Liver (tissue), 9 donors: Measurements from ENCODE around the gene SLX9. TPM values are rescaled to one million over a fixed set of nuclear protein-coding genes. Genes with fewer than 3 reads are reported as not detected.

ENCODE experiments used
- DNase-seq: peaks from one replicate; pipeline ENCODE4 v3.0.0-alpha.2; 2017; ENCODE audit warnings: low spot score
- H3K27ac ChIP-seq, 2 donors: one replicate each; pipeline ENCODE4 v1.7.0; 2013; ENCODE audit warnings: inconsistent platforms in 2 of 2, low read length in 2 of 2, control low read depth in 1 of 2, low read depth in 1 of 2, mild to moderate bottlenecking in 1 of 2
- H3K27me3 ChIP-seq, 4 donors: one replicate each; pipeline versions ENCODE4 v1.6.1 to v1.7.0; 2013; ENCODE audit warnings: low read length in 3 of 4, inconsistent platforms in 1 of 4, mild to moderate bottlenecking in 1 of 4, moderate library complexity in 1 of 4; ENCODE audit not compliant: control insufficient read depth in 4 of 4, insufficient read depth in 4 of 4
- H3K36me3 ChIP-seq, 4 donors: one replicate each; pipeline versions ENCODE4 v1.6.1 to v1.7.0; 2013; ENCODE audit warnings: low read length in 3 of 4, mild to moderate bottlenecking in 3 of 4, low read depth in 1 of 4, moderate library complexity in 1 of 4; ENCODE audit not compliant: control insufficient read depth in 4 of 4, insufficient read depth in 3 of 4
- H3K4me1 ChIP-seq, 4 donors: one replicate each; pipeline versions ENCODE4 v1.6.1 to v1.7.0; 2013; ENCODE audit warnings: low read length in 3 of 4, mild to moderate bottlenecking in 3 of 4, moderate library complexity in 1 of 4; ENCODE audit not compliant: control insufficient read depth in 4 of 4, insufficient read depth in 4 of 4
- H3K4me3 ChIP-seq, 3 donors: one replicate each; pipeline versions ENCODE4 v1.6.1 to v1.7.0; 2013; ENCODE audit warnings: low read length in 3 of 3, control low read depth in 1 of 3, low read depth in 1 of 3, mild to moderate bottlenecking in 1 of 3
- H3K9ac ChIP-seq, 2 donors: one replicate each; pipeline ENCODE4 v1.7.0; 2013; ENCODE audit warnings: low read length in 2 of 2, mild to moderate bottlenecking in 2 of 2, moderate library complexity in 2 of 2, control low read depth in 1 of 2, low read depth in 1 of 2
- H3K9me3 ChIP-seq, 4 donors: one replicate each; pipeline versions ENCODE4 v1.6.1 to v1.7.0; 2013; ENCODE audit warnings: low read length in 3 of 4; ENCODE audit not compliant: control insufficient read depth in 4 of 4
- ATF3 ChIP-seq: IDR thresholded peaks from 2 replicates; pipeline ENCODE4 v1.6.1; 2016; ENCODE audit warnings: antibody characterized with exemption
- EGR1 ChIP-seq, 2 donors: IDR thresholded peaks; 2 replicates each; pipeline ENCODE4 v1.6.1; 2016 to 2018; ENCODE audit warnings: antibody characterized with exemption in 2 of 2, low read depth in 2 of 2
- FOXA1 ChIP-seq: IDR thresholded peaks from 2 replicates; pipeline ENCODE4 v1.6.1; 2016; ENCODE audit warnings: antibody characterized with exemption
- FOXA2 ChIP-seq: IDR thresholded peaks from 2 replicates; pipeline ENCODE4 v1.6.1; 2016; ENCODE audit warnings: antibody characterized with exemption
- GABPA ChIP-seq, 2 donors: IDR thresholded peaks in 1 of 2; conservative IDR thresholded peaks in 1 of 2; 2 replicates each; pipeline ENCODE4 v1.6.1; 2016; ENCODE audit warnings: antibody characterized with exemption in 2 of 2, mild to moderate bottlenecking in 1 of 2, moderate library complexity in 1 of 2
- HNF4A ChIP-seq, 2 donors: conservative IDR thresholded peaks; 2 replicates each; pipeline ENCODE4 v1.6.1; 2016; ENCODE audit warnings: antibody characterized with exemption in 2 of 2, mild to moderate bottlenecking in 2 of 2
- HNF4G ChIP-seq: IDR thresholded peaks from 2 replicates; pipeline ENCODE4 v1.6.1; 2016; ENCODE audit warnings: antibody characterized with exemption
- JUND ChIP-seq, 2 donors: IDR thresholded peaks; 2 replicates each; pipeline ENCODE4 v1.6.1; 2016; ENCODE audit warnings: antibody characterized with exemption in 2 of 2
- NR2F2 ChIP-seq: IDR thresholded peaks from 2 replicates; pipeline ENCODE4 v1.6.1; 2016; ENCODE audit warnings: antibody characterized with exemption
- RAD21 ChIP-seq, 2 donors: IDR thresholded peaks; 2 replicates each; pipeline ENCODE4 v1.6.1; 2016; ENCODE audit warnings: antibody characterized with exemption in 2 of 2, mild to moderate bottlenecking in 2 of 2
- RXRA ChIP-seq, 2 donors: IDR thresholded peaks; 2 replicates each; pipeline ENCODE4 v1.6.1; 2017 to 2018; ENCODE audit warnings: antibody characterized with exemption in 2 of 2, mild to moderate bottlenecking in 1 of 2
- SP1 ChIP-seq: IDR thresholded peaks from 2 replicates; pipeline ENCODE4 v1.6.1; 2018; ENCODE audit warnings: antibody characterized with exemption, mild to moderate bottlenecking
- TAF1 ChIP-seq: conservative IDR thresholded peaks from 2 replicates; pipeline ENCODE4 v1.6.1; 2016; ENCODE audit warnings: antibody characterized with exemption, mild to moderate bottlenecking
- YY1 ChIP-seq: IDR thresholded peaks from 2 replicates; pipeline ENCODE4 v1.6.1; 2016; ENCODE audit warnings: antibody characterized with exemption, mild to moderate bottlenecking
- ZBTB33 ChIP-seq: IDR thresholded peaks from 2 replicates; pipeline ENCODE4 v1.6.1; 2016; ENCODE audit warnings: antibody characterized with exemption
- WGBS: extraction: QIAGEN DNeasy Blood & Tissue Kit; methylation state at CpG from one replicate; pipeline ENCODE4 v1.1.7; 2013; 5-methylcytosine and 5-hydroxymethylcytosine counted together
- polyA plus RNA-seq, 2 donors: library from polyadenylated mRNA; stranded (reverse) in 1 of 2; unstranded in 1 of 2; fragments of 200-250 nt in 1 of 2; fragments of >200 nt in 1 of 2; fragmentation: Nextera tagmentation in 1 of 2; extraction: Ambion mirVana in 1 of 2; gene quantifications; one replicate each; pipeline versions ENCODE4 v1.2.1 to v1.2.3, GENCODE V29; 2013 to 2015
- total RNA-seq, 2 donors: library from RNA; depleted of rRNA; stranded (reverse); fragments of >200 nt; gene quantifications; one replicate each; pipeline ENCODE4 v1.2.3, GENCODE V29; 2014
- TF ChIP-seq, protein P1 (sequence below): fragments of 150-350 bp; IDR thresholded peaks from 2 replicates; pipeline ENCODE4 v1.5.1; 2017; ENCODE audit warnings: improper control_type of control experiment, low read depth, low read length; ENCODE audit not compliant: missing input control
- TF ChIP-seq, protein P2 (sequence below): IDR thresholded peaks from 2 replicates; pipeline ENCODE4 v1.6.1; 2016; ENCODE audit warnings: antibody characterized with exemption
- TF ChIP-seq, protein P3 (sequence below): IDR thresholded peaks from 2 replicates; pipeline ENCODE4 v1.6.1; 2016; ENCODE audit warnings: antibody characterized with exemption, mild to moderate bottlenecking
- donor health status: healthy.
- donor health status: healthy.
- donor health status: healthy.
- donor health status: healthy.
- donor health status: healthy.

The SLX9 gene
- total and polyA plus RNA-seq, 4 donors: 7.5 to 20.3 (median 12.2) TPM

GRCh38 chr21:45006536-45007095 is 66.8 kb downstream of the SLX9 start:
- Histone ChIP-seq H3K27me3 (no peaks in the 10 kb centered on the region), H3K4me3 (no peak overlapping the region), H3K27ac (no peak overlapping the region), H3K9me3 (peaks cover 0 to 5% (median 0%) of the 10 kb centered on the region in 4 donors), H3K36me3 (no peaks in the 10 kb centered on the region), H3K9ac (no peak overlapping the region), H3K4me1 (no peaks in the 10 kb centered on the region)
- TF ChIP-seq JUND (IDR thresholded peaks at IDR 0.05): no peak
- no peak for TF ChIP-seq GABPA (IDR thresholded peaks at IDR 0.05 in 1 of 2, conservative IDR thresholded peaks at IDR 0.05 in 1 of 2)
- TF ChIP-seq, protein P1, sequence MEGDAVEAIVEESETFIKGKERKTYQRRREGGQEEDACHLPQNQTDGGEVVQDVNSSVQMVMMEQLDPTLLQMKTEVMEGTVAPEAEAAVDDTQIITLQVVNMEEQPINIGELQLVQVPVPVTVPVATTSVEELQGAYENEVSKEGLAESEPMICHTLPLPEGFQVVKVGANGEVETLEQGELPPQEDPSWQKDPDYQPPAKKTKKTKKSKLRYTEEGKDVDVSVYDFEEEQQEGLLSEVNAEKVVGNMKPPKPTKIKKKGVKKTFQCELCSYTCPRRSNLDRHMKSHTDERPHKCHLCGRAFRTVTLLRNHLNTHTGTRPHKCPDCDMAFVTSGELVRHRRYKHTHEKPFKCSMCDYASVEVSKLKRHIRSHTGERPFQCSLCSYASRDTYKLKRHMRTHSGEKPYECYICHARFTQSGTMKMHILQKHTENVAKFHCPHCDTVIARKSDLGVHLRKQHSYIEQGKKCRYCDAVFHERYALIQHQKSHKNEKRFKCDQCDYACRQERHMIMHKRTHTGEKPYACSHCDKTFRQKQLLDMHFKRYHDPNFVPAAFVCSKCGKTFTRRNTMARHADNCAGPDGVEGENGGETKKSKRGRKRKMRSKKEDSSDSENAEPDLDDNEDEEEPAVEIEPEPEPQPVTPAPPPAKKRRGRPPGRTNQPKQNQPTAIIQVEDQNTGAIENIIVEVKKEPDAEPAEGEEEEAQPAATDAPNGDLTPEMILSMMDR: no peak
- no peak for TF ChIP-seq TAF1
- no peak for TF ChIP-seq HNF4G
- TF ChIP-seq HNF4A (conservative IDR thresholded peaks at IDR 0.05): no peak
- no peak for TF ChIP-seq SP1
- no peak for TF ChIP-seq ATF3
- no peak for TF ChIP-seq ZBTB33
- TF ChIP-seq, protein P2, sequence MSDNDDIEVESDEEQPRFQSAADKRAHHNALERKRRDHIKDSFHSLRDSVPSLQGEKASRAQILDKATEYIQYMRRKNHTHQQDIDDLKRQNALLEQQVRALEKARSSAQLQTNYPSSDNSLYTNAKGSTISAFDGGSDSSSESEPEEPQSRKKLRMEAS: no peak
- no peak for DNase-seq
- 82% methylated on average over 9 of the region's 9 CpGs for WGBS

DNA sequence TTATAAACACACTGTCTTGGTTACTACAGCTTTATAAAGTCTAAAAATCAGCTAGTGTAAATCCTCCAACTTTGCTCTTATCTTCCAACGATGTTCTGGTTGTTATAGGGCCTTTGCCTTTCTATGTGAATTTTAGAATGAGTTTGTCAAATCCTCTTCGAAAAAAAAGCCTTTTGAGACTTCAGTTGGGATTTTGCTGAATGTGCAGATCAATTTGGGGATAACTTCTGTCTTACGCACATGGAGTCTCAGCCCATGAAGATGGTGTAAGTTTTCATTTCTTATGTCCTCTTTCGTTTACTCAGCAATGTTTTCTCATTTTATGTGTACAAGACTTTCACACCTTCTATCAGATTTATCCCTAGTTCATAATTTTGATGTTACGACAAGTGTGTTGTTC is 69.8 kb downstream of the SLX9 start:
- 89% methylated on average over 5 of the region's 5 CpGs for WGBS
- Histone ChIP-seq H3K27me3 (no peaks in the 10 kb centered on the region), H3K27ac (no peak overlapping the region), H3K36me3 (no peaks in the 10 kb centered on the region), H3K9ac (no peak overlapping the region), H3K4me1 (no peaks in the 10 kb centered on the region), H3K4me3 (no peak overlapping the region), H3K9me3 (peaks cover 0 to 5% (median 0%) of the 10 kb centered on the region in 4 donors)
- TF ChIP-seq TAF1 (no peak), NR2F2 (no peak), JUND (IDR thresholded peaks at IDR 0.05) (no peak), RXRA (IDR thresholded peaks at IDR 0.05) (no peak), RAD21 (IDR thresholded peaks at IDR 0.05) (no peak), ATF3 (no peak), EGR1 (IDR thresholded peaks at IDR 0.05; ENCODE audit: low read depth in 2 of 2) (no peak), HNF4G (no peak), FOXA2 (no peak), HNF4A (conservative IDR thresholded peaks at IDR 0.05) (no peak), SP1 (no peak), GABPA (IDR thresholded peaks at IDR 0.05 in 1 of 2, conservative IDR thresholded peaks at IDR 0.05 in 1 of 2) (no peak), YY1 (no peak), FOXA1 (no peak), ZBTB33 (no peak)
- TF ChIP-seq, protein P3, sequence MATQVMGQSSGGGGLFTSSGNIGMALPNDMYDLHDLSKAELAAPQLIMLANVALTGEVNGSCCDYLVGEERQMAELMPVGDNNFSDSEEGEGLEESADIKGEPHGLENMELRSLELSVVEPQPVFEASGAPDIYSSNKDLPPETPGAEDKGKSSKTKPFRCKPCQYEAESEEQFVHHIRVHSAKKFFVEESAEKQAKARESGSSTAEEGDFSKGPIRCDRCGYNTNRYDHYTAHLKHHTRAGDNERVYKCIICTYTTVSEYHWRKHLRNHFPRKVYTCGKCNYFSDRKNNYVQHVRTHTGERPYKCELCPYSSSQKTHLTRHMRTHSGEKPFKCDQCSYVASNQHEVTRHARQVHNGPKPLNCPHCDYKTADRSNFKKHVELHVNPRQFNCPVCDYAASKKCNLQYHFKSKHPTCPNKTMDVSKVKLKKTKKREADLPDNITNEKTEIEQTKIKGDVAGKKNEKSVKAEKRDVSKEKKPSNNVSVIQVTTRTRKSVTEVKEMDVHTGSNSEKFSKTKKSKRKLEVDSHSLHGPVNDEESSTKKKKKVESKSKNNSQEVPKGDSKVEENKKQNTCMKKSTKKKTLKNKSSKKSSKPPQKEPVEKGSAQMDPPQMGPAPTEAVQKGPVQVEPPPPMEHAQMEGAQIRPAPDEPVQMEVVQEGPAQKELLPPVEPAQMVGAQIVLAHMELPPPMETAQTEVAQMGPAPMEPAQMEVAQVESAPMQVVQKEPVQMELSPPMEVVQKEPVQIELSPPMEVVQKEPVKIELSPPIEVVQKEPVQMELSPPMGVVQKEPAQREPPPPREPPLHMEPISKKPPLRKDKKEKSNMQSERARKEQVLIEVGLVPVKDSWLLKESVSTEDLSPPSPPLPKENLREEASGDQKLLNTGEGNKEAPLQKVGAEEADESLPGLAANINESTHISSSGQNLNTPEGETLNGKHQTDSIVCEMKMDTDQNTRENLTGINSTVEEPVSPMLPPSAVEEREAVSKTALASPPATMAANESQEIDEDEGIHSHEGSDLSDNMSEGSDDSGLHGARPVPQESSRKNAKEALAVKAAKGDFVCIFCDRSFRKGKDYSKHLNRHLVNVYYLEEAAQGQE: no peak
- TF ChIP-seq, protein P1: no peak
- TF ChIP-seq, protein P2: no peak
- no peak for DNase-seq
